Measurements from ENCODE around the gene NFAT5.

DNA sequence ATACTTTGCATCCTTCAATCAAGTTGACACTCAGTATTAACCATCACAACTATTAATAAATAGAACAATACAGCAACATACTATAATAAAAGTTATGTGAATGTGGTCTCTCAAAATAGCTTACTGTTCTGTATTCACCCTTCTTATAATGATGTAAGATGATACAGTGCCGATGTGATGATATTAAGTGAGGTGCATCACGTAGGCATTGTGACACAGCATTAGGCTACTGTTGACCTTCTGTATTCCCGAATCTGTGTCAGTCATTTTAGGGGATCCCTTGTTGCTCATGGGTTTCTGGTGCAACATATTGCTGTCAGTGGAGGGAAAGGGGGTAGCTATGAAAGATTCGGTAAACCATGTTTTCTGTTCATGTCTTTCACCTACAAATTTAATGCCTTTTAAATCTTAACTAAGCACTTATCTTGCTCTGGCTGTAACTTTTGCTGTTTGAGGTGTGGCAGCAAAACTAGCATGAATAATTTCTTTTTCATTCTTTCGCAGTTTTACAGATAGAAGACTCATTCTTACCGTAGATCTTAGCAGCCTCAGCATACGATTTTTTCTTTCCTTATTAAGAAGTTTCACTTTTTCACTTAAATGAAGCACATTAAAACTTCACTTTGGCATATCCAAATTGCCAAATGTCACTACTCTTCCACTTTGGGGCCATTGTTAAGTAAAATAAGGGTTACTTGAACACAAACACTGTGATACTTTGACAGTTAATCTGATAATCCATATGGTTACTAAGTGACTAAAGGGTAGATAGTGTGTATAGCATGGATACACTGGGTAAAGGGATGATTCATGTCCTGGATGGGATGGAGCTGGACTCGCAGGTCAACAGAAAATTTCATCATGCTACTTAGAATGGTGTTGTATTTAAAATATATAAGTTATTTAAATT, 29.6 kb downstream of the NFAT5 start:
- TF ChIP-seq, protein P1, sequence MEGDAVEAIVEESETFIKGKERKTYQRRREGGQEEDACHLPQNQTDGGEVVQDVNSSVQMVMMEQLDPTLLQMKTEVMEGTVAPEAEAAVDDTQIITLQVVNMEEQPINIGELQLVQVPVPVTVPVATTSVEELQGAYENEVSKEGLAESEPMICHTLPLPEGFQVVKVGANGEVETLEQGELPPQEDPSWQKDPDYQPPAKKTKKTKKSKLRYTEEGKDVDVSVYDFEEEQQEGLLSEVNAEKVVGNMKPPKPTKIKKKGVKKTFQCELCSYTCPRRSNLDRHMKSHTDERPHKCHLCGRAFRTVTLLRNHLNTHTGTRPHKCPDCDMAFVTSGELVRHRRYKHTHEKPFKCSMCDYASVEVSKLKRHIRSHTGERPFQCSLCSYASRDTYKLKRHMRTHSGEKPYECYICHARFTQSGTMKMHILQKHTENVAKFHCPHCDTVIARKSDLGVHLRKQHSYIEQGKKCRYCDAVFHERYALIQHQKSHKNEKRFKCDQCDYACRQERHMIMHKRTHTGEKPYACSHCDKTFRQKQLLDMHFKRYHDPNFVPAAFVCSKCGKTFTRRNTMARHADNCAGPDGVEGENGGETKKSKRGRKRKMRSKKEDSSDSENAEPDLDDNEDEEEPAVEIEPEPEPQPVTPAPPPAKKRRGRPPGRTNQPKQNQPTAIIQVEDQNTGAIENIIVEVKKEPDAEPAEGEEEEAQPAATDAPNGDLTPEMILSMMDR (IDR thresholded peaks at IDR 0.05; ENCODE audit: low read depth, low read length), result no peak
- no peak for TF ChIP-seq EZH2phosphoT487 (IDR thresholded peaks at IDR 0.05; ENCODE audit: low read depth)
